VCaP (cell line): ENCODE measurements around the gene TRPV6.

Experiments
- H3K27ac ChIP-seq: fragments of 450-650 bp; 2 replicates; pipeline ENCODE4 v1.5.1; 2017
- TF ChIP-seq, protein P1 (sequence below): fragments of 450-650 bp; conservative IDR thresholded peaks from 2 replicates; pipeline ENCODE4 v1.5.1; 2017; ENCODE audit warnings: mild to moderate bottlenecking, moderate library complexity

Gene TRPV6

DNA sequence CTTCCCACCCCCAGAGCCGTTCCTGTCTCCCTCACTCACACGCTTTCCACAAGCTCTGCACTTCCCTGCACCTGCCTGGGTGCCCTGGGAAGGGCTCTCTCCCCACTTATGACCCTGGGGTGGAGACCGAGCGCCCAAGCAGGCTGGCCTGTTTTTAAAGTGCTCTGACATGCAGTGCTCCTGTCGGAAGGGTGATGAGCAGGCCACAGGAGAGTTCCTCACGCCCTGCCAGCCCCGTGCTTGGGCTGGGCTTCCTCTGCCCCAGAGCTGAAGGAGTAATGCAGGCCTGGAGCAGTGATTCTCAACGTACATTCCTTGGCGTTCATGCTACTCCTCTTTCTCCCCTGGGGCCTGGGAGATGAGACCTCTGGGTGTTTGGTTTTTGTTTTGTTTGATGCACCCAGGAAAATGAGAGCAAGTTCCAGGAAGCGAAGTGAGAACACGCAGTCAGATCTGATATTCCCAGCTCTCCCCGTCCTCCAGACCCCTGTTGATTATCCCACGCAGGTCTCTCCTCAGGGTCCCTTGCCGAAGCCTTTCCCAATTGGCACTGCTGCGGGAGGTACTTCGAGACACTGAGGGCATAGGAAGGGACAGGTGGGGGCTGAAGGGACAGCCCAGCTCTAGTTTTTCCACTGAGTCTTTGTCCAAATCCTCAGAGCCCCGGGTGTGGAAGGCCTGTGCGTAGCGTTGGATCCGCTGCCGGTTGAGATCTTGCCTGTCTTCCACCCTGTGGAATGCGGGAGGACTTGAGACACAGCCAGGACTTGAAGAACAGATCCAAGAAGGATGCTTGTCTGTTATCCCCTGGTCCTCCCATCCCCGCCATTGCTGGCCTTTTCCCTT is 14.1 kb downstream of the TRPV6 start:
- TF ChIP-seq, protein P1, sequence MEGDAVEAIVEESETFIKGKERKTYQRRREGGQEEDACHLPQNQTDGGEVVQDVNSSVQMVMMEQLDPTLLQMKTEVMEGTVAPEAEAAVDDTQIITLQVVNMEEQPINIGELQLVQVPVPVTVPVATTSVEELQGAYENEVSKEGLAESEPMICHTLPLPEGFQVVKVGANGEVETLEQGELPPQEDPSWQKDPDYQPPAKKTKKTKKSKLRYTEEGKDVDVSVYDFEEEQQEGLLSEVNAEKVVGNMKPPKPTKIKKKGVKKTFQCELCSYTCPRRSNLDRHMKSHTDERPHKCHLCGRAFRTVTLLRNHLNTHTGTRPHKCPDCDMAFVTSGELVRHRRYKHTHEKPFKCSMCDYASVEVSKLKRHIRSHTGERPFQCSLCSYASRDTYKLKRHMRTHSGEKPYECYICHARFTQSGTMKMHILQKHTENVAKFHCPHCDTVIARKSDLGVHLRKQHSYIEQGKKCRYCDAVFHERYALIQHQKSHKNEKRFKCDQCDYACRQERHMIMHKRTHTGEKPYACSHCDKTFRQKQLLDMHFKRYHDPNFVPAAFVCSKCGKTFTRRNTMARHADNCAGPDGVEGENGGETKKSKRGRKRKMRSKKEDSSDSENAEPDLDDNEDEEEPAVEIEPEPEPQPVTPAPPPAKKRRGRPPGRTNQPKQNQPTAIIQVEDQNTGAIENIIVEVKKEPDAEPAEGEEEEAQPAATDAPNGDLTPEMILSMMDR, result no peak
- H3K27ac ChIP-seq, result no peak overlapping the region

DNA sequence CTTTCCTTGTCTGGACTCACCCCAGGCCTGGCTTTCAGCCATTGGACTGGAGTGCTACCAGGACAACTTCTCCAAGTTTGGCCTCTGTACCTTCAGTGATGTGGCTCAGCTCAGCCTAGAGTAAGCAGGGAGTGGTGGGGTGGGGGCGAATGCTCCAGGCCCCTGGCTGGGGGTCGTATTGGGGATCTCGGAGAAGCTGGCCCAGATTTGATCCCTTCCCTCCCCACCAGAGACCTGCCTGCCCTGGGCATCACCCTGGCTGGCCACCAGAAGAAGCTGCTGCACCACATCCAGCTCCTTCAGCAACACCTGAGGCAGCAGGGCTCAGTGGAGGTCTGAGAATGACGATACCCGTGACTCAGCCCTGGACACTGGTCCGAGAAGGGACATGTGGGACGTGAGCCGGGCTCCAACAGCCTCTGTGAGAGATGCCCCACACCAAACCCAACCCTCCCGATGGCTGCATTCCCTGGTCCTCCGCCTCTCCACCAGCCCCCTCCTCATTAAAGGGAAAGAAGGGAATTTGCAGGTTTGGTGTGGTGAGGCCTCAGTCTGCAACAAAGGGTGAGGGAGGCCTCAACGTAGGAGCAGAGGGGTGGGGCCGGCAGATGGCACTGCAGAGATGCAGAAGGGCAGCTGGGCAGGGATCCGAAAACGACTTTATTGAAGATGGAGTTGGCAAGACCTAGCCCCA is 14.8 kb downstream of the TRPV6 start:
- H3K27ac ChIP-seq, result no peak overlapping the region
- TF ChIP-seq, protein P1, result peak; percentile 27; the same call in 1 of the 2 replicates

DNA sequence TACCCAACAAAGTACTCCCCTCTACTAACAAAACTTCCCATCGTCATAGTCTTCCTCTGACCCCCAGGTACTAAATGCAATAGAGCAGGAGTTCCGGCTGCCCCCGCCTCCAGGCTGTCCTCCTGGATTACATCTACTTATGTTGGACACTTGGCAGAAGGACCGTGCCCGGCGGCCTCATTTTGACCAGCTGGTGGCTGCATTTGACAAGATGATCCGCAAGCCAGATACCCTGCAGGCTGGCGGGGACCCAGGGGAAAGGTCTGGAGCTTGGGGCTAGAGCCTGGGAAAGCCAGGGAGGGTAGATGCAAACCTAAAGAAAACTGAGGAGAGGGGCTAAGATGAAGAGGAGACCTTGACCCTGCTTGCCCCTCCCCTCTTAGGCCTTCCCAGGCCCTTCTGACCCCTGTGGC is 15.4 kb downstream of the TRPV6 start:
- H3K27ac ChIP-seq, result no peak overlapping the region
- TF ChIP-seq, protein P1, result no peak

DNA sequence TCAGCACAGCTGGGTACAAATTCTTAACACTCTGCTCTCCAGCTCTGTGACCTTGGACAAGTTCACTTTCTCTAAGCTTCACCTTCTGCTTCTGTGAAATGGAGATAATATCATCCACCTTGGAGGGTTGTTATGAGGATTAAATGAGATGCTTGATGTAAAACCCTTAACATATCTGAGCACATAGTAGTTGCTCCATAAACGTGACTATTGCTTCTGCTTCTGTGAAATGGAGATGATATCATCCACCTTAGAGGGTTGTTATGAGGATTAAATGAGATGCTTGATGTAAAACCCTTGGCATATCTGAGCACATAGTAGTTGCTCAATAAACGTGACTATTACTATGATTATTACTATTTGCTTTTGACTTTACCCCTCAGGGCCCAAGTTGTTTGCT is 16.1 kb downstream of the TRPV6 start:
- TF ChIP-seq, protein P1, result no peak
- no peak overlapping the region for H3K27ac ChIP-seq

DNA sequence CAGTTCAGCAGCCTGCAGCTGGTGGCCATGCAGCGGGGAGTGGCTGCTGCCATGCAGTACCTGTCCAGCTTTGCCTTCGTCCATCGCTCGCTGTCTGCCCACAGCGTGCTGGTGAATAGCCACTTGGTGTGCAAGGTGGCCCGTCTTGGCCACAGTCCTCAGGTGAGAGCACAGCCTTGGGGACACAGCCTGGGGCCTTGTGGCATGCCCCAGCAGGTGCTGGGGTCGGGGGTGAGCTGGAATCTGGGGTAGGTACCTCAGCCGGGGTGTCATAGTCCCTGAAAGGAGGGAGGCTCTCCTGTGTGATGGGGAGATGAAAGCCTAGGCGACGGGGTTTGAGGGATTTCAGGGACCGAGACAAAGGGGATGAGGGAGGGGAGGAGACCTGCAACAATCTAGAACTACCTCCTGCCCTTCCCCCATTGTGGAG is 16.5 kb downstream of the TRPV6 start:
- no peak overlapping the region; the same call in 1 of the 2 replicates for H3K27ac ChIP-seq
- TF ChIP-seq, protein P1, result no peak

DNA sequence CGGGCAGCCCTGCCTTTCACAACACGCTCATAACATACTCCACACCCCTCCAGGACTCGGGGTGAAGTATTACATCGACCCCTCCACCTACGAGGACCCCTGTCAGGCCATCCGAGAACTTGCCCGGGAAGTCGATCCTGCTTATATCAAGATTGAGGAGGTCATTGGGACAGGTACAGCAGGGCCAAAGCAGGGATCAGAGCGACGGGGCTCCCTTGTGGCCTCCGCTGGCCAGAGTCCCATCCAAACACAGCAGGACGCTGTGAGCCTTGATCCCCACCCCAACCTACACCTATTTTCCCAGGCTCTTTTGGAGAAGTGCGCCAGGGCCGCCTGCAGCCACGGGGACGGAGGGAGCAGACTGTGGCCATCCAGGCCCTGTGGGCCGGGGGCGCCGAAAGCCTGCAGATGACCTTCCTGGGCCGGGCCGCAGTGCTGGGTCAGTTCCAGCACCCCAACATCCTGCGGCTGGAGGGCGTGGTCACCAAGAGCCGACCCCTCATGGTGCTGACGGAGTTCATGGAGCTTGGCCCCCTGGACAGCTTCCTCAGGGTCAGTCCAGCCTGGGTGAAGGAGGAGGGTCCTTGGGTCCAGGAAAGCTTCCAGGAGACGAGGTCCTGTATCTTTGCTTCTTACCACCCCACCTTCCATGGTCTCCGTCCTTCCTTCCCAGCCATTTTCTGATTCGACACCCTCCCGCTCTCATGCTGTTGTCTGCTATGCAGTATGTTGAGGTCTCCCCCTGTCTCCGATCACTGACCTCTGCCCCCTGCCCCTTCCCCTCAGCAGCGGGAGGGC is 17.2 kb downstream of the TRPV6 start:
- H3K27ac ChIP-seq, result no peak overlapping the region; the same call in 1 of the 2 replicates
- TF ChIP-seq, protein P1, result no peak
